Prostate gland (tissue), 2 donors: Measurements from ENCODE around the gene SIRT7. TPM values are rescaled to one million over a fixed set of nuclear protein-coding genes. Genes with fewer than 3 reads are reported as not detected.

Source experiments
- DNase-seq: peaks from one replicate; pipeline ENCODE4 v3.0.0-alpha.2; 2019; ENCODE audit warnings: low spot score
- H3K27ac ChIP-seq, 2 donors: fragments of 200-600 bp; sonication (generic); 2 replicates each; pipeline ENCODE4 v1.5.1; 2017 to 2019
- H3K27me3 ChIP-seq: fragments of 200-600 bp; sonication (generic); replicated peaks from 2 replicates; pipeline ENCODE4 v1.5.1; 2019; ENCODE audit not compliant: insufficient read depth
- H3K36me3 ChIP-seq, 2 donors: fragments of 200-600 bp; sonication (generic); 1 replicate in 1 of 2; 2 replicates in 1 of 2; pipeline versions ENCODE4 v1.5.1 to v1.8.1; 2017 to 2019
- H3K4me1 ChIP-seq: fragments of 200-600 bp; sonication (generic); replicated peaks from 2 replicates; pipeline ENCODE4 v1.5.1; 2019
- H3K4me3 ChIP-seq, 2 donors: fragments of 200-600 bp; sonication (generic); 2 replicates each; pipeline ENCODE4 v1.5.1; 2017 to 2019
- H3K9me3 ChIP-seq: fragments of 200-600 bp; sonication (generic); 2 replicates; pipeline ENCODE4 v1.5.1; 2017
- CTCF ChIP-seq, 4 experiments: fragments of 200-600 bp in 2 of 4; fragments of 450-650 bp in 2 of 4; sonication (generic) in 2 of 4; IDR thresholded peaks; 1 replicate in 3 of 4; 2 replicates in 1 of 4; pipeline ENCODE4 v1.5.1; 2016 to 2019; ENCODE audit warnings: antibody characterized with exemption in 4 of 4, mild to moderate bottlenecking in 2 of 4, moderate library complexity in 2 of 4
- POLR2A ChIP-seq: fragments of 450-650 bp; IDR thresholded peaks from one replicate; pipeline ENCODE4 v1.6.1; 2016; ENCODE audit warnings: antibody characterized with exemption, mild to moderate bottlenecking
- POLR2AphosphoS5 ChIP-seq: sonication (generic); formaldehyde crosslinking; IDR thresholded peaks from one replicate; pipeline ENCODE4 v1.6.1; 2017; ENCODE audit warnings: antibody characterized with exemption
- WGBS: methylation state at CpG from one replicate; pipeline ENCODE4 v1.1.5; 2018; 5-methylcytosine and 5-hydroxymethylcytosine counted together
- intact Hi-C: fragments of 100-400 bp; cut with DNase I; formaldehyde crosslinking; loops from one replicate; pipeline ENCODE4 v1.14.2; 2022
- total RNA-seq, 2 donors: library from RNA; depleted of rRNA; stranded (reverse); fragments of >200 nt; gene quantifications; one replicate each; pipeline ENCODE4 v1.1.0, GENCODE V29; 2016

Gene SIRT7
- total RNA-seq, 2 donors from 2014 or later, result 22.4 to 39.9 TPM

DNA sequence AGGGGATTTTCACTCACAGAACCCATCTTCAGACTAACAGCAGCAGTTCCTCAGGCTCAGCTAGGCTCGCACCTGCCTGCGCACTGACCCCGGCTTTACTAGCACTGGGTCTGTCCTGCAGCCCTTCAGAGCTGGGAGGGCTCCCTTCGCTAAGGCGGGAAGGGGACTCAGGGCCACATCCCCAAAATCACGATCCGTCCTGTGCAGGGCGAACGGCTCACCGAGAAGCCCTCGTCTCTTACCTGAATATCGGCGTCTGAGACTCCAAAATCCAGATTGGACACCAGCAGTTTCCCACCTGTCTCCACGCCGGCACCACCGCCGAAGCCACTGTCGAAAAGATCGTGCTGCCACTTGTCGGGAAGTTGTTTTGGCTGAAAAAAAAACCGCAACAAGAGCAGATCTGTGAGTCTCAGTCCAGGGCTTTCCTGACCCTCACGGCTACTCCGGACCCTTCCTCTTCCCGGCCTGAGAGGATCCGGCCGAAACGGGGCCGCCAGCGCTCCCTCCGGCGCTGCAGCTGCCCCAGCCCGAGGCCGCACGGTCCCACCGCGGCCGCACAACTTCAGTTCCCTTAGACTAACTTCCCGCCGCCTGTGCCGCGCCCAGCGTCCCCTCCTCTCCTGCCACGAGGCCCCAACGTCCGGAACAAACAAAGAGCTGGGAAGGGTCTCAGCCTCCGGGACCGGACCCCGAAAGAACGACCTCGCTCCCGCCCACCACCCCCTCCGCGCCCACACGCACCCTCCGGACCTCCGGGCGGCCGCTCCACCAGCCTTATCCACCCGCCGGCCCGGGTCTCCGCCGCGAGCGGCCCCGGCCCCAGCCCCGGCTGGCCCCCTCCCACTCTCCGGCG is 27.3 kb downstream of the SIRT7 start:
- H3K27me3 ChIP-seq, result no peaks in the 10 kb centered on the region
- peaks cover 5 to 14% of the 10 kb centered on the region in 2 donors for H3K36me3 ChIP-seq
- TF ChIP-seq POLR2AphosphoS5, result no peak
- no peak for TF ChIP-seq POLR2A
- no peak for TF ChIP-seq CTCF (IDR thresholded peaks at IDR 0.05)
- H3K4me1 ChIP-seq, result peaks cover 5% of the 10 kb centered on the region
- no peak for DNase-seq
- no peaks in the 10 kb centered on the region for H3K9me3 ChIP-seq
- peak overlapping the region; percentile 96 to 99 for H3K4me3 ChIP-seq
- peak overlapping the region; percentile 79 to 92 for H3K27ac ChIP-seq
- intact Hi-C loops, result no loop called here
- 8% methylated on average over 43 of the region's 69 CpGs for WGBS

GRCh38 chr17:81889602-81890001 is 28.4 kb downstream of the SIRT7 start:
- H3K9me3 ChIP-seq, result no peaks in the 10 kb centered on the region
- no peak overlapping the region for H3K27ac ChIP-seq
- TF ChIP-seq CTCF (IDR thresholded peaks at IDR 0.05) (no peak), POLR2A (no peak), POLR2AphosphoS5 (no peak)
- peaks cover 5 to 14% of the 10 kb centered on the region in 2 donors for H3K36me3 ChIP-seq
- intact Hi-C loops, result no loop called here
- no peaks in the 10 kb centered on the region for H3K27me3 ChIP-seq
- 87% methylated on average over 9 of the region's 9 CpGs for WGBS
- DNase-seq, result no peak
- H3K4me3 ChIP-seq, result no peak overlapping the region
- peaks cover 5% of the 10 kb centered on the region for H3K4me1 ChIP-seq

- Histone ChIP-seq H3K36me3 (peaks cover 5 to 14% of the 10 kb centered on the region in 2 donors), H3K4me3 (no peak overlapping the region), H3K9me3 (no peaks in the 10 kb centered on the region), H3K27ac (no peak overlapping the region), H3K4me1 (peaks cover 5% of the 10 kb centered on the region), H3K27me3 (no peaks in the 10 kb centered on the region)
- DNase-seq, result no peak
- 90% methylated on average over 16 of the region's 16 CpGs for WGBS
- intact Hi-C loops, result no loop called here
- TF ChIP-seq POLR2A (no peak), CTCF (IDR thresholded peaks at IDR 0.05) (no peak), POLR2AphosphoS5 (no peak)
Observed at GRCh38 chr17:81888988-81889595, 28.9 kb downstream of the SIRT7 start.

GRCh38 chr17:81888105-81888987 is 29.6 kb downstream of the SIRT7 start:
- H3K4me1 ChIP-seq, result peaks cover 5% of the 10 kb centered on the region
- H3K27me3 ChIP-seq, result no peaks in the 10 kb centered on the region
- intact Hi-C loops, result no loop called here
- no peak overlapping the region for H3K4me3 ChIP-seq
- H3K9me3 ChIP-seq, result no peaks in the 10 kb centered on the region
- no peak overlapping the region for H3K27ac ChIP-seq
- H3K36me3 ChIP-seq, result peaks cover 5 to 14% of the 10 kb centered on the region in 2 donors
- no peak for TF ChIP-seq CTCF (IDR thresholded peaks at IDR 0.05)
- no peak for TF ChIP-seq POLR2AphosphoS5
- DNase-seq, result no peak
- 90% methylated on average over 44 of the region's 44 CpGs for WGBS
